ENCODE results near the gene LUC7L.

LUC7L gene

DNA sequence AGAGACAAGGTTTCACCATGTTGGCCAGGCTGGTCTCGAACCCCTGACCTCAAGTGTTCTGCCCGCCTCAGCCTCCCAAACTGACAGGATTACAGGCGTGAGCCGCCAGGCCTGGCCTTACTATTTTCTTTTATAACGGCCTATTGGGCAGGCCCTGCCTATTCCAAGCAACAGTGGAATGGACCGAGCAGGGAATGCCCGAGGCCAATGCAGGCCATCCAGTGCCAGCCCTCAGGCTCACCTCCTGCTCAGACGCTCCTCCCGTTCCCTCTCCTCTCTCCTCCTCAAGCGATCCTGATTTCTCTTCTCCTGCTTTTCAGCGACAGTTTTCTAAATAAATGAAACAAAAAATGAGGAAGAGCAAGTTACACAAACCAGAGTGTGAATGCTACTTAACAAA lies 36.6 kb downstream of the LUC7L start:
- no peak overlapping the region for H3K27ac ChIP-seq
- TF ChIP-seq ZFX (IDR thresholded peaks at IDR 0.05; ENCODE audit: borderline replicate concordance): no peak
- no peak for TF ChIP-seq CTCF (IDR thresholded peaks at IDR 0.05)

- no peak for TF ChIP-seq ZFX (IDR thresholded peaks at IDR 0.05; ENCODE audit: borderline replicate concordance)
- TF ChIP-seq CTCF (IDR thresholded peaks at IDR 0.05): no peak
- H3K27ac ChIP-seq: no peak overlapping the region
Observed at GRCh38 chr16:191831-192230, 37.4 kb downstream of the LUC7L start.

DNA sequence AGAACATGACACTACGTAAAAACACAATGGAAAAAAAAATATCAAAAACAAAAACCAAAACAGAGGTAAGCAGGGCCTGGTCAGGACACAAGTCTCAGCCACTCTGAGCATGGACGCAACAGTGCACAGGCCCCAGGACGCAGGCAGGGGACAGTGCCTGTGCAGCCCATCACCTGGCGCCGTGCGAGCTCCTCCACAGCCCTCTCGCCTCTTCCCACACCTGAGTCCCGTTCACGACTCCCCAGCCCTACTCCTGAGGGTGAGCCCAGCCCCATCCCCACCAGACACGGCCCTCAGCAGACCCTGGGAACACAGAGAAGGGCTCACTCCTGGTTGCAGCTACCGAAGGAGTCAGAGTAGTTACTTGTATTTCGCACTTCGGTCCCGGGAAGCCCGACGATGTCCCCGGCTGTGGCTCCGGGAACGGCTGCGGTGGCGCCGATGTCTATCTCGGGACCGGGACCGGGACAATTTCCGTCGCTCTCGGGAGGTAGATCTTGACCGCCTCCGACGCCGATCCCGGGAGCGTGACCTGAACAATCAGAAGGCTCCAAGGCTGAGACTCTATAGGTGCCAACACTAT lies 39.6 kb downstream of the LUC7L start:
- TF ChIP-seq ZFX (IDR thresholded peaks at IDR 0.05; ENCODE audit: borderline replicate concordance): no peak
- TF ChIP-seq CTCF (IDR thresholded peaks at IDR 0.05): no peak

GRCh38 chr16:188674-189073 lies 40.6 kb downstream of the LUC7L start:
- no peak overlapping the region for H3K27ac ChIP-seq
- TF ChIP-seq ZFX (IDR thresholded peaks at IDR 0.05; ENCODE audit: borderline replicate concordance) (no peak), CTCF (IDR thresholded peaks at IDR 0.05) (peak; percentile 49)

More for the DNA sequence above, 39.6 kb downstream of the LUC7L start:
- H3K27ac ChIP-seq: no peak overlapping the region

DNA sequence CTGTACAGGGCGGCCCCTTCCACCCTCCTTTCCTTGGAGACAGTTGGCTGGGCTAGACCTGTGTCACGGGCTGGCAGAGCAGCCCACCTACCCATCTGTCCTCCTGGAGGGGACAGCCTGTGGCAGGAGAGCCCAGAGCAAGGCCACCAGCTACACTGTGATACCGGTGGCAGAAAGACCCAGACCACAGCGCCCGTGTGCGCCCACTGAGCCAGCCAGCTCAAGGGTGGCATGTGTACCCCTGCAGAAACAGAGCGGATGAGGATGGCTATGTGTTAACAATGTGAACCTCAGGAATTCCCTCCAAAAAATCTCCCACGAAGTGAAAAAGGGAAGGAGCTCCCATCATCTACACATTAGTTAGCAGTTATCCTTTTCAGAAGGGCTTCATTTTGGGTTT lies 41.9 kb downstream of the LUC7L start:
- TF ChIP-seq ZFX (IDR thresholded peaks at IDR 0.05; ENCODE audit: borderline replicate concordance) (no peak), CTCF (IDR thresholded peaks at IDR 0.05) (no peak)
- no peak overlapping the region for H3K27ac ChIP-seq

DNA sequence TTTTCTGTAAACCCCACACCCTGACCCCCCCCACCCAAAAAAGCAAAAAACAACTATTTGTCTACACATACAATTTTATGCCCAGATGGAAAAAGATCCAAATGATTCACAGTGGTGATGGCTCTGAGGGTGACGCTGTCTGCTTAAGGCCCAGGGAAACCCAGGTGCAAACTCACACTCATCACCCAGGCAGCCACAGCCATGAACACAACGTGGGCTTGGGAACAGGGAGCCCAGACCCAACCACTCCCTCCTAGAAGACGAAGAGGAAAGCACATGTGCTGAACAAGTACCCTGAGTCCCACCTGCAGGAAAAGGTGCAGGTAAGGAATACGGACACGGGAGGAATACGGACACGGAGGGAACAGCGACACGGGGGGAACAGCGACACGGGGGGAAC lies 43.6 kb downstream of the LUC7L start:
- H3K27ac ChIP-seq: no peak overlapping the region
- TF ChIP-seq ZFX (IDR thresholded peaks at IDR 0.05; ENCODE audit: borderline replicate concordance): no peak
- no peak for TF ChIP-seq CTCF (IDR thresholded peaks at IDR 0.05)

DNA sequence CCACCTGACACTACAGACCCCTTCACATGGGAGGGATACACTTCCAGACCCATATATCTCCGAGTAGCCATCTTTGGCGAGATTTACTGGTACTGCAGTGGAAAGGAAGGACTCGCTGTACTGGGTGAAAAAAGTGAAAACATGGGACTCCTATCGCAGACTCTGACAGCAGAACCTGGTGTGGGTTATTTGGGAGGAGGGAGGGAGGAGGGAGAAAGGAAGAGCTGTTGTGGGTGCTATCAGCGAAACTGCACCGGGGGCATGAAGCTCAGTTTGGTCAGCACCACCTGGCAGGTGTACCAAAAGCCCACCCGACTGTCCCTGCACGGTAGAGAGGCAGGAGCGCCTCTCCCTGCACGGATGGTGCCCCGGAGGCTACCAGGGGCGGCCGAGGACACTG lies 44.0 kb downstream of the LUC7L start:
- no peak for TF ChIP-seq CTCF (IDR thresholded peaks at IDR 0.05)
- no peak for TF ChIP-seq ZFX (IDR thresholded peaks at IDR 0.05; ENCODE audit: borderline replicate concordance)

More for the DNA sequence above, 44.0 kb downstream of the LUC7L start:
- H3K27ac ChIP-seq: no peak overlapping the region
